HCT116 (cell line): ENCODE data around the gene ZFHX3.

Experiments used
- CEBPB ChIP-seq: IDR thresholded peaks from 2 replicates; pipeline ENCODE4 v1.6.1; 2012; ENCODE audit warnings: low read depth
- JUND ChIP-seq: IDR thresholded peaks from 2 replicates; pipeline ENCODE4 v1.6.1; 2012
- POLR2A ChIP-seq: IDR thresholded peaks from 2 replicates; pipeline ENCODE4 v1.7.0; 2011; ENCODE audit warnings: borderline replicate concordance; ENCODE audit not compliant: insufficient read depth, insufficient read length; ENCODE audit errors: extremely low read depth
- POLR2AphosphoS5 ChIP-seq: IDR thresholded peaks from 2 replicates; pipeline ENCODE4 v1.6.1; 2011; ENCODE audit warnings: mild to moderate bottlenecking, low read depth, low read length, moderate library complexity
- RAD21 ChIP-seq: IDR thresholded peaks from 2 replicates; pipeline ENCODE4 v1.6.1; 2012; ENCODE audit warnings: low read depth, mild to moderate bottlenecking
- YY1 ChIP-seq: IDR thresholded peaks from 2 replicates; pipeline ENCODE4 v1.6.1; 2011; ENCODE audit warnings: low read length, low read depth, moderate library complexity, mild to moderate bottlenecking; ENCODE audit not compliant: insufficient replicate concordance; ENCODE audit errors: extremely low read depth
- TF ChIP-seq, protein P1 (sequence below), 3 experiments: fragments of 200-600 bp in 1 of 3; sonication (generic) in 1 of 3; IDR thresholded peaks in 2 of 3; conservative IDR thresholded peaks in 1 of 3; 2 replicates each; pipeline ENCODE4 v1.5.1; 2012 to 2017; ENCODE audit warnings: low read depth in 2 of 3, low read length in 2 of 3, antibody characterized with exemption in 1 of 3, borderline replicate concordance in 1 of 3, control low read depth in 1 of 3, mild to moderate bottlenecking in 1 of 3, mixed read lengths in 1 of 3, mixed run types in 1 of 3, moderate library complexity in 1 of 3; ENCODE audit not compliant: insufficient read depth in 1 of 3
- TF ChIP-seq, protein P2 (sequence below): IDR thresholded peaks from 2 replicates; pipeline ENCODE4 v1.6.1; 2011; ENCODE audit warnings: mild to moderate bottlenecking, low read length, moderate library complexity; ENCODE audit not compliant: insufficient replicate concordance; ENCODE audit errors: extremely low read depth

DNA sequence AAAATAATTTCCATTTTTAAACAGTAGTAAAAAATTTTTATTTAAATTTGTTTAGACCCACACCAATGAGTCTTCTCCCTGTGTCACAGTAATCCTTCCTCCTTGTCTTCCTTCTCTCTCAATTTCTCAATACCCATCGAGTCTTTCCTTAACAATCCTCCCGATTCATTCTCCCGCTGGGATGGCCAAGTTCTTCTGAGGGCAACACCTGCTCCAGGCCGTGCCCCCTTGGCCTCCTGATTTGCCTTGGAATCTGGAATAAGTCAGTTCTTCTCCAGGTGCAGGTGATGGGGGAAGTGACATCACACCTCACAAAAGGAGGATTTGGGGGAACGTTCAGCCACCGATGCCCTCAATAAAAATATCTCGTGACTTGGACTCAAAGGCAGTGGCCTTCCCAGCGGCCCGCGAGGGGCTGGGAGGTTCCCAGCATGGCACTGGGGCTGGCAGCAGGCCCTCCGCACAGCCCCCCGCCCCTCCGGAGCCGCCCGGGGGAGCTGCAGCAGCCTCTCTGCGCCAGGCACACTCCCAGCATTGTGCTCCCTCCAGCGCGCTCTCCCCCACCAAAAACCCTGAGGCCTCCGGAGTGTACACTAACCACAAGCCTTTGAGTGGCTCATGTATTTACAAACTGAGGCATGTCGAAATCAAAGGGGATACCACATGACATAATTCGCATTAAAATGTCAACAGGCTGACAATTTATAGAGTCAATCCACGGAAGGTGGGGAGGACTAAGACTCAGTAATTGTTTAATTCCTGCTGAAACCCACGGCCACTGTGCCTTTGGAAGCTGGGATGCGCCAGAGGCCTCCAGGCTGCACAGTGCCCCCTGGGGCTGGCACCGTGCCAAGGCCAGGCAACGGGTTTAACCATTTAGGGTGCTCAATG, 120.5 kb downstream of the ZFHX3 start:
- TF ChIP-seq POLR2AphosphoS5: no peak
- TF ChIP-seq, protein P1, sequence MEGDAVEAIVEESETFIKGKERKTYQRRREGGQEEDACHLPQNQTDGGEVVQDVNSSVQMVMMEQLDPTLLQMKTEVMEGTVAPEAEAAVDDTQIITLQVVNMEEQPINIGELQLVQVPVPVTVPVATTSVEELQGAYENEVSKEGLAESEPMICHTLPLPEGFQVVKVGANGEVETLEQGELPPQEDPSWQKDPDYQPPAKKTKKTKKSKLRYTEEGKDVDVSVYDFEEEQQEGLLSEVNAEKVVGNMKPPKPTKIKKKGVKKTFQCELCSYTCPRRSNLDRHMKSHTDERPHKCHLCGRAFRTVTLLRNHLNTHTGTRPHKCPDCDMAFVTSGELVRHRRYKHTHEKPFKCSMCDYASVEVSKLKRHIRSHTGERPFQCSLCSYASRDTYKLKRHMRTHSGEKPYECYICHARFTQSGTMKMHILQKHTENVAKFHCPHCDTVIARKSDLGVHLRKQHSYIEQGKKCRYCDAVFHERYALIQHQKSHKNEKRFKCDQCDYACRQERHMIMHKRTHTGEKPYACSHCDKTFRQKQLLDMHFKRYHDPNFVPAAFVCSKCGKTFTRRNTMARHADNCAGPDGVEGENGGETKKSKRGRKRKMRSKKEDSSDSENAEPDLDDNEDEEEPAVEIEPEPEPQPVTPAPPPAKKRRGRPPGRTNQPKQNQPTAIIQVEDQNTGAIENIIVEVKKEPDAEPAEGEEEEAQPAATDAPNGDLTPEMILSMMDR (IDR thresholded peaks at IDR 0.05 in 2 of 3, conservative IDR thresholded peaks at IDR 0.05 in 1 of 3; ENCODE audit: borderline replicate concordance in 1 of 3, insufficient read depth in 1 of 3, low read depth in 2 of 3, low read length in 2 of 3): no peak
- TF ChIP-seq CEBPB: no peak
- TF ChIP-seq RAD21: no peak
- no peak for TF ChIP-seq POLR2A
- no peak for TF ChIP-seq YY1
- no peak for TF ChIP-seq JUND
- TF ChIP-seq, protein P2, sequence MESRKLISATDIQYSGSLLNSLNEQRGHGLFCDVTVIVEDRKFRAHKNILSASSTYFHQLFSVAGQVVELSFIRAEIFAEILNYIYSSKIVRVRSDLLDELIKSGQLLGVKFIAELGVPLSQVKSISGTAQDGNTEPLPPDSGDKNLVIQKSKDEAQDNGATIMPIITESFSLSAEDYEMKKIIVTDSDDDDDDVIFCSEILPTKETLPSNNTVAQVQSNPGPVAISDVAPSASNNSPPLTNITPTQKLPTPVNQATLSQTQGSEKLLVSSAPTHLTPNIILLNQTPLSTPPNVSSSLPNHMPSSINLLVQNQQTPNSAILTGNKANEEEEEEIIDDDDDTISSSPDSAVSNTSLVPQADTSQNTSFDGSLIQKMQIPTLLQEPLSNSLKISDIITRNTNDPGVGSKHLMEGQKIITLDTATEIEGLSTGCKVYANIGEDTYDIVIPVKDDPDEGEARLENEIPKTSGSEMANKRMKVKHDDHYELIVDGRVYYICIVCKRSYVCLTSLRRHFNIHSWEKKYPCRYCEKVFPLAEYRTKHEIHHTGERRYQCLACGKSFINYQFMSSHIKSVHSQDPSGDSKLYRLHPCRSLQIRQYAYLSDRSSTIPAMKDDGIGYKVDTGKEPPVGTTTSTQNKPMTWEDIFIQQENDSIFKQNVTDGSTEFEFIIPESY: no peak
